Stimulated activated CD8-positive, alpha-beta memory T cell treated with anti-CD3 and anti-CD28 coated beads, Interleukin-12 subunit alpha, Interleukin-12 subunit beta, amount 100 ng/mL, for 1 hour (primary cell): Measurements from ENCODE around the gene CLASRP.

ENCODE experiments used
- DNase-seq: peaks from one replicate; pipeline ENCODE4 v3.0.0-alpha.2; 2020; ENCODE audit warnings: low read depth

The CLASRP gene

DNA sequence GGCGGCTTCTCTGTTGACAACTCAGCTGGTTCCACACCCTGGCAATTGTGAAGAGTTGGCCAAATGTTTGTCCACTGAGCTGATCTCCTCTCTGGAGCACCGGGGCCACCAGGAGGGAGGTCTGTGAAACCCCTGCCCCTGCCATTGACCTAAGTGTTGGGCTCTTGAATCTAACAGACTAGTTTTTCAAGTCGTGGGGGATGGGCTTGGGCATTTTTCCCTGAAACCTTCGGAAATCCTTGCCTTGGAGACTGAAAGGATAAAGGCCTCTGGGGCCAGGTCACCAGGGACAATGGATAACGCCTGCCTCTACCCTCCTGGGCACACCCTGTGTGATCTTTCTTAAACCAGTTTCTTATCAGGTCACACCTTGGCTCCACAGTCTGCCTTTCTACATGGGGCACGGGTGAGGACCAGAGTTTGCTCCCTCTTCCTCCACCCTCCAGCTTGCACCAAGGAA, 41.1 kb downstream of the CLASRP start:
- no peak for DNase-seq

DNA sequence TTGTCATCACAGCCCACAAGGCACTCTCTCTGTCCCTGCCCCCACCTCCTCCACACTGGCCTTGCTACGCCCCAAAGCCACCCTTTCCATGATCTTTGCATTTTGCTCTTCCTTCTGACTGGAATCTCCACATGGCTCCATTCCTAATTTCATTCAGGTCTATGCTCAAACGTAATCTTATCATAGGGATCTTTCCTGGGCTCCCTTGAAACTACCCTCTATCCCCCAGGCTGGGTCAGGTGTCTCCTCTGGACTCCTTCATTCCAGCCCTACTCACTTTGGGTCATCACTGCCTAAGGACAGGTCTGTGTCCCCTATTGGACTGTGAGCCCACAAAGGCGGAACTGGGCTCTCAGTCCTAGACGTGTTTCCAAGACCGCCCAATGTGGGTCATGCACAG, 43.3 kb downstream of the CLASRP start:
- no peak for DNase-seq

DNA sequence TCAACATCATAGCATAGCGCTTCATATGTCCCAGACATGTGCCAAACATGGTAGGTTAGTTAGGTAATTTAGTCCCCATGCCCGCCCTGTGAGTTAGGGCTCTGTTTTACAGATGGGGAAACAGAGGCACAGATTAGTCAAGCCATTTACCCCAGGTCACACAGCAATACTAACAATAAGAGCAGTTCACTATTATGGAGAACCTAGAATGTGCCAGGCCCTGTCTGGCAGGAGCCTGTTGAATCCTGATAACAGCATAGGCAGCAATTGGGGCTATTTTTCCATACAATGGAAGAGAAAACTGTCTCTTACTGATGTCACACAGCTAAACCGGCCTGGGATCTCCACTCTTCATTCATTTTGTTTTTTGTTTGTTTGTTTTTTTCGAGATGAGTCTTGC, 47.6 kb downstream of the CLASRP start:
- DNase-seq, result no peak

DNA sequence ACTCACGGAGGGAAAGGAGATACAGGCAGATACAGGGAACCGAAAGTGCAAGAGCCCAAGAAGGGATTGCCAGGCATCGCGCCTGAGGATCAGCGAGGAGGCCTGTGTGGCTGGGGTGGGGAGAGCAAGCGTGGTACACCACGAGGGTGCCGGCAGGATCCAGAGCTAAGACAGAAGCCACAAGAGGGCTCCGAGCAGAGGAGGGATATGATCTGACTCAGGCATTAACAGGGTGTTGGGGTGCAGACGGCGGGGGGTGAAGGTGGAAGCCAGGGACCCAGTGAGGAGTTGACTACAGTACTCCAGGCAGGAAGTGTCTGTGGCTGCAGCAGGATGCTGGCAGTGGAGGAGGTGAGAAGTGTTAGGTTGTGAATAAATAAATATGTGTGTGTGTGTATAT, 48.7 kb downstream of the CLASRP start:
- DNase-seq, result no peak

DNA sequence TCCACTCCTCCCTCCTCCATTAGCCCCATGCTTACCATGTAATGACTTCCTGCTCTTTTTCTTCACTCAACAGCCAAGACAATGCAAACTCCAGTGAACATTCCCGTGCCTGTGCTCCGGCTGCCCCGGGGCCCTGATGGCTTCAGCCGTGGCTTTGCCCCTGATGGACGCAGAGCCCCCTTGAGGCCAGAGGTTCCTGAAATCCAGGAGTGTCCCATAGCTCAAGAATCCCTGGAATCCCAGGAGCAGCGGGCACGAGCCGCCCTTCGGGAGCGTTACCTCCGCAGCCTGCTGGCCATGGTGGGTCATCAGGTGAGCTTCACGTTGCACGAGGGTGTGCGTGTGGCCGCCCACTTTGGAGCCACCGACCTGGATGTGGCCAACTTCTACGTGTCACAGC, 51.2 kb downstream of the CLASRP start:
- DNase-seq, result no peak

DNA sequence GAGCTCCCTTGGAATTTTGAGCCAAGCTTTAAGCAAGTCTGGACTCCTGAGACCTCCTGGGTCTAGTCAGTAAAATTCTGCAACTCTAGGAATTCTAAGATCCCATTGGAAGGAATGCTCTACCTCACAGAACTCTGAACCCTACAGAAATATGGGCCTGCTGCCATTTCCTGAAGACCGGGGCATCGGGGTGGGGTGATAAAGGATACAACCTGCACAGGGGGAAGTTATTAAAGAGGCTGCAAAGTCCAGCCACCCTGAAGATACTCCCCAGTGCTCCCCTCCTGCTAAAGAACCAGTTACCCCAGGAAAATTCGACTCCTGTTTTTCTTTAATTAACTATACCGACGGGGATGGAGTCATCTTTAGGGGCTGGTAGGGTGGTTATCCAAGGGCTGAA, 51.8 kb downstream of the CLASRP start:
- no peak for DNase-seq

DNA sequence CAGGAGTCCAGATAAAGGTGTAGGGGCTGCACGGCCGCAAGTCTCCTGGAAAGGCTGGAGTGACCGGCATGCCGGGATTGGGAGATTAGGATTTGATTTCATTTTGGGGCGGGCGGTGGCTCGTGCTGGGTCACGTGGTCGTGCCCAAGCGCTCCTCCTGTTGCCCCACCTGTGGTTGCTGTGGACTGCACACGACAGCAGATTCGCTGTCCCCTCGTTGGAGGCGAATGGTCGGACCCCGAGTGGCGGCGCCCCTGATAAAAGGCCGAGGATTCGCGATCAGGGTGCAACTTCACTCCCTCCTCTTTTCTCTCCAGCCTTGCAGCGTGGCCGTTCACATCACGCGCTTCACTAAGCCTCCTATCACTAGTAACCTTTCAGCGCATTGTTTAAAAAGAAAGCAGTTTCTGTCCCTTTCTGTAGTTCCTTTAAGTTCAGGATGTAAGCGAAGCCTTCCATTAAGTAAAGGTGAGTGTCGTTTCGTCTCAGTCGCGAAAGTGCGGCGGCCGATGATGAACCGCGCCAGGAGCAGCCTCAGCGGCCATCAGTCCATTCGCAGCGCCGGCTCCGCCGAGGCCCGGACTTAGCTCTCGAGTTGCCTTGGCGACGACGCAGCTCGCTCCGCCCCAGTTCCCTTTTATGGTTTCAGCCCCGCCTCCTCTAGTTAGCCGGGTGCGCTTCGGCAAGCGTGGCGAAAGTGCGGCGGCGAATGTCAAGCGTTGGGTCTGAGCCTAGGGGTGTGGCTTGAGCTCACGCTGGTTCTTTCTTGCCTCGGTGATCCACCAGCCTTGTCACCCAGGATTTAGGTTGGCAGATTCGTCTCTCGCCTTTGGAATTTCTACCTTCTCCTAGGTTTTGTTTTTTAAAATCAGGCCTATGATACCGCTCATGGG, 52.4 kb downstream of the CLASRP start:
- DNase-seq, result peak; percentile 95

DNA sequence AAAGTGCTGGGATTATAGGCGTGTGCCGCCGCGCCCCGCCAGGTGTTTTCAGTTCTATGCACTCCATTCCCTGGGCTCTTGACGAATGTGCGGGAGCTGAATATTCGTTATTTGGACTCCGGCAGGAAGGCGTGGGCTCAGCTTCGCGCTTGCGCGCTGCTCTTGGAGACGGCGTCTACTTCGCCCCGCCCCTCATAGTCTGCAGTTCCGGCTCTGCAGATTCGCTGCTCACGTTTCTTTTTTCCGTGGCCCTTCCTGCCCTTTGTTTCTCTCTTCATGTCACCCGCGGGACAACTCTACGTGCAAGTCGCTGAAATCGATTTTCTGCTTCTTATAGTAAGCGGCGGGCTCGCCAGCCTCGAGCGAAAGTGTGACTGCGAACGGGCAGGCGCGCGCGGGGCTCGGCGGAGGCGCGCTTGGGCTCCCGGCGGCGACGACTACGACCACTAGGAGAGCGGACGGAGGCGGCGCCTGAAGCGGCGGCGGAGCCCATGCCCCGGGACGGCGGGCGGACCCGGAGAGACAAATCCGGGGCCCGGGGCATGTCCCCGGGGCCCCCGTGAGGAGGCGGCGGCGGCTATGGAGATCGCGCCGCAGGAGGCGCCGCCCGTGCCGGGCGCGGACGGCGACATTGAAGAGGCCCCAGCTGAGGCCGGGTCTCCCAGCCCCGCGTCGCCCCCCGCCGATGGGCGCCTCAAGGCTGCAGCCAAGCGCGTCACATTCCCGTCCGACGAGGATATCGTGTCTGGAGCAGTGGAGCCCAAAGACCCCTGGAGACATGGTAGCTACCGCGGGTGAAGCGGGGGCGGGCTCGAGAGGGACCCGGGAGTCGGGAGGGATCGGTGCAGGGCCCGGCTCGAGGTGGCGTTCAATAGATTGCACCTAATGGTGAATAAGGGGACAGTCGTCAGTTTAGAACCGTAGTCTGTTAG, 54.2 kb downstream of the CLASRP start, which contains the start of gene PPP1R37:
PPP1R37 (plus strand) TSS at position 433 of the 932 bp plus-strand sequence; CDS start at position 580, 147 bp downstream.
- peak; percentile 88 for DNase-seq

DNA sequence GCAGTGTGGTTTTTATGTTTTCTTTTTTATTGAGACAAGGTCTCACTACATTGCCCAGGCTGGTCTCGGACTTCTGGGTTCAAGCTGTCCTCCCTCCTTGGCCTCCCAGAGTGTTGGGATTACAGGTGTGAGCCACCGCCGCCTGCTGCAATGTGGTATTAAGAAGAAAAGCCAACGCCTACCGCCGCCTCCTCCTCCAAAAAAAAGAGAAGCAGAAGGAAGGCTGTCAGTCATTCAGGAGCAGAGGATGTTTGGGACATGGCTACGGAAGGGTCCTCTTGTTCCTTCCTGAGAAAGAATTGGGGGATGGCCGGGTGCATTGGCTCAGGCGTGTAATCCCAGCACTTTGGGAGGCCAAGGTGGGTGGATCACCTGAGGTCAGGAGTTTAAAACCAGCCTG, 55.3 kb downstream of the CLASRP start:
- DNase-seq, result no peak

DNA sequence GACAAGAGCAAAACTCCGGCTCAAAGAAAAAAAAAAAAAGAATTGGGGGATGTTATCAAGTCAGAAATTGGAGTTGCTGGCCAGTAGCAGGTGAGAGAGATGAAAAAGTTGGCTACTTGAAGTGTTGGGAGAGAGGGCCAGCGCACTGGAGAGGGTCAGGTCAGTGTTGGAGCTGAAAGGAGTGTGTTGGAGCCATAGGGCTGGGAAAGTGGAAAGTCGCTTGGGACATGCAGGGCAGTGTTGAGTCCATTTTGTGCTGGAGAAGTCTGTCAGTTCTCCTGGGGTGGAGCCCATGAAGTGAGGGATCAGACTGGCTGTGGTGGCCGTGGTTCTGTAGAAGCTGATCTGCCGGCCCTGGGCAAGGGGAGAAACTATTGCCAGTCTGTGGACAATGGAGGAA, 55.9 kb downstream of the CLASRP start:
- DNase-seq, result no peak

DNA sequence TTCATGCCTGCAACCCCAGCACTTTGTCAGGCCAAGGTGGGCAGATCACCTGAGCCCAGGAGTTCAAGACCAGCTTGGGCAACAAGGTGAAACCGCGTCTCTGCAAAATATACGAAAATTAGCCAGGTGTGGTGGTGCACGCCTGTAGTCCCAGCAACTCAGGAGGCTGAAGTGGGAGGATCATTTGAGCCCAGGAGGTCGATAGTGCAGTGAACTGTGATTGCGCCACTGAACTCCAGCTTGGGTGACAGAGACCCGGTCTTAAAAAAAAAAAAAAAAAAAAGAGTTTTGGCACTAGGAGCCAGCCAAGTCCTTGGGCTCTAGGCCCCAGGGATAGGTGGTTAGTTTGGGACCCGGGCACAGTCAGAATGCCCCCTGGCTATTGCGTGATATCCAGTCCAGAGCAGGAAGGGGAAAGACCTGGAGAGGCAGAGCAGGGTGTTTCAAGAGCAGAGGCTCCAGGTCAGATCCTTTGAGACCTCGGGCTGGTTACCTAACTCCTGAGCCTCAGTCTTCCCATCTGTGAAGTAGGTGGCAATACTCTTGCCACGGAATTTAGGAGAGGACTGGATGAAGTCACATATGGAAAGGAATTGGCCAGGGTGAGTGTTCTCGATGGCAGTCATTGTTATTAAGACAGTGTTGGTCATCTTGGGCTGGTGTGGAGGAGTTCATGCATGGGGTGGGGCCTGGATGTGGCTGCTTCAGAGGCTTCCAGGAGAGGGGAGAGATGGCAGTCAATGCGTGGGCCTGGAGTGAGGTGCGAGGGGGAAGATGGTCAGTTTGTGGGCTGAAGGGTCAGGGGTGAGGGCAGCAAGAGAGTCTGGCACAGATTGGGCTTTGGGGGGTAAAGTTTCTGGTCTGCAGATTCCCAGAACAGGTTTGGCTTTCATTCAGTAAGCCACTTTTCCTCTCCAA, 56.9 kb downstream of the CLASRP start:
- DNase-seq, result no peak

DNA sequence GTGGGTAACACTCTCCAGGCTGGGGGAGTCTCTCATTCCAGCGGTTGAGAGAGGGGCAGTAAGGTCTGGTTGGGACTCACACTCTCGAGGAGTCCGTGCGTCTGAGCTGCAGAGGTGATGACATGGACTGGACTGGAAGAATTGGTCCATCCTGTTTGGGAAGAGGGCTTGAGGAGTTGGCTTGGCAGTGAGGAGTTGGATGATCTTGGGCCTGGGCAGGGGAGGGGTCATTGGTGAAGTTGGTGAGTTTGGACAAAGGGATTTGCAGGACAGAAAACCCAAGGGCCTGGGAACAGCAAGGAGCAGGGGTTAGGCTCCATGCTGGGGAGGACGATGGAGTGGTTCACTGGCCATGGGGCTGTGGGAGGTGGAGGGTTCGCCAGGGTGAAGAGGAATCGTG, 57.9 kb downstream of the CLASRP start:
- no peak for DNase-seq

DNA sequence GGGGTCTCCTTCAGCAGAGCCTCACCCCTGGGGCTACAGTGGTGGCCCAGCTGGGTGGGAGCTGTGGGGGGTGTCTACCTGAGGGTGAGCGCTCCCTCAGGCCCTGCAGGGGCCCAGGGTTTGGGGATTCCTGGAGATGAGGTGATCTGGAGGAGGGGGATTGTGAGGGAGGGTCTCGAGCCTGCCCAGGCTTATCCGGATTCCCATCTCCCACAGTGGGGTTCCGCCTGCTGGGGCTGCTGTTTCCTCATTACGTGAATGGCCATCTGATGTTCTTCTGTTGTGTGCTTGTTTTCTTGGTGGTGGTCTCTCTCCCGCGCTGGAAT, 58.6 kb downstream of the CLASRP start:
- DNase-seq, result no peak

DNA sequence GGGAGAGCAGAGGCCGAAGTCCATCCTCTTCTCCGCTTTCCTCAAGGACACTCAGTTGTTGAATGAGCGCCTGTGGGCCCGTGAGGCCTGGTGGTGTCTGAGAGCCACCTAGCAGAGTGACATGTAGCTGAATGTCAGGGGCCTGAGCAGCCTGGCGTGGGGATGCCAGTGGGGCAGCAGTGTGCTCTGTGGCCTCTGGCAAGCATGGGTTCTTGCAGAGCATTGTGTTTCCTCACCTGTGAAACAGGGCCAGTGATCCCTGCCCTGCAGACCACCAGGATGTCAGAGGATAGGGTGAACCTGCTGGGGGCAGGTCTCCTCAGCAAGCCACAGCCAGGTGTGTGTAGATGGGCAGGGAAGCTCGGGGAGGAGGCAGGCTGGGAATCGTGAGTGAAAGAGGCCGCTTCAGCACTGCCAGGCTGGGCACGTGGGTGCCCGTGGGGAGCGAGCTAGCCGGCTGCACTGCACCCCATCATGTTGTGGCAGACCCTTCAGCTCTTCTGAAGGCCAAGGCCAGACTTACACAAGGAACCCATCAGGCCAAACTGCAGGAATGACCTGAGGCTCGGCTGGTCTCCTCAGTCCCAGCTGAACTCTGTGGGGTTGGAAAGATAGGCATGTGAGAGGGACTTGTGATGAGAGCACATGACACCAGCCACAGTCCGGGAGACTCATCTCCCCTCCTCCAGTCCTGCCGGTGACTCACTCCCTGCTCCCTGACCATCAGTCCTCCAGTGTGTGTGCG, 59.1 kb downstream of the CLASRP start:
- DNase-seq, result no peak

DNA sequence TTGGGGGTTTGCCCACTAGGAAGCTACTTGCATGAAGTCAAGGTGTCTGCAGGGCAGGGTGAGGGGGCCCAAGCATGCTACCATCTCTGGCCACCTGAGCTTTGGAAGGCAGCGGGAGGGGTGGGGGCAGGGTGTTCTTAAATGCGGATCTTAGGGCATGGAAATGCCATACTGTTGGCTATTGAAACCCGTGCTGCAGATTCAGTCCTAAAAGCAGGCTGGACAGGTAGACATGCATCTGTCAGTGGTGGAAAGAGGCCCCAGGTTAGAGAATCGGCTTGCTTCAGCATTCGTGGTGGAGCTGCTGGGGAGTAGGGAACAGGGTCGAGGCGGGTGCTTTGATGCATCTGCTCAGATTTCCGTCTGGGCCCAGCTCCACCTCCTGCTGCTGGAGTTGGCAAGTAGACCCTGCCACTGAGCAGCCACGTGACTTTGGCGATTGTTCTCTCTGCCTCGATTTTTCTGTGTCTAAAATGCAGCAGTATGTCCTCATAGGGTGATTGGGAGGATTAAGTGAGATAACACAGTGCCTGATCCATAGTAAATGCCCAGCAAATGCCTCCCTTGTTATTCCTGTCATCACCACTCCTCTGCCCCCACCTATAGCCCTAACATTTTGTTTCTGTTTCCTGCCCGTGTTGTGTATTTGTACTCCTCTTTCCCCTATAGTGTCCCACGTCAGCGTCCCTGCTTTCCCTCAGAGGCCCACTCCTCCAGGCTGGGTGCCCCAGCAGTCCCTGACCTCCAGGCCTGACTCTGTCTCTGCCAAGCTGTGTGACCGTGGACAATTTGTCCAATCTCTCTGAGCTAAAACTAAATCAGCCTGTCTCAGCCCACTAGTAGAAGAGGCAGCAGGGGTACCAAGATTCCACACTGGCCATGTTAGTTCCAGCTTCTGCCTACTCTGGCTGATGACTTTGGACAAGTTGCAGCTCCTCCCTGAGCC, 59.9 kb downstream of the CLASRP start:
- no peak for DNase-seq

DNA sequence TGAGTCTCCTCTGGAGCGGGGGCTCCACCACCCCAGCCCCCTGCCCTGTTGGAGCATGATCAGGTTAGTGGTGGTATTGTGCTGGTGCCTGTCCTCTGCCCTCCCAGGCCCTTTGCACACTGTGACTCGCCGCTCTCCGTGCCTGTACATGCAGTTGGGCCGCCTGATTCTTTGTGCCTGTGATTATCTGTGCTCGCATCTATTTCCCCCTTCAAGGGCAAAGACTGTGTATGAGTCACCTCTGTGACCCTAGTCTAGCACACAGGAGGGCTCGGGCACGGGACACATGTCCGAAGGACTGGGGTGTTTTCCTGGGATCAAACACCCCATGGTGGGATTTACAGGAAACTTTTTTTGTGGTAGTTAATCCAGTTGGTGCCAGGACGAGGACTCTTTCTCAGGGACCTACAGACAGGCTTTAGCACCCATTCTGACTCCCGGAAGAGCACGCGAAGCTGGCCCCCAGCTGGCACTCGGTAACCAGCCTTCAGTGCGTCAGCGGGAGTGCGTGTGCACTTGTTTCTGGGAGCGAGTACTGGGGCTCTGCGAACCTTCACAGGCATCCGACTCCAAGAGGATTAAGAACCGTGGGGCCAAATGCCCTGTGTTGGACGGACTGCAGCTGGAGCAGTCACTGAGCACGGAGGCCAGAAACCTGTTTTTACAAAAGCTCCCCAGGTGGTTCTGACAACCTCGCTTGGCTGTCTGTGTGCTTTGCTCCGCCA, 60.8 kb downstream of the CLASRP start:
- DNase-seq, result no peak

DNA sequence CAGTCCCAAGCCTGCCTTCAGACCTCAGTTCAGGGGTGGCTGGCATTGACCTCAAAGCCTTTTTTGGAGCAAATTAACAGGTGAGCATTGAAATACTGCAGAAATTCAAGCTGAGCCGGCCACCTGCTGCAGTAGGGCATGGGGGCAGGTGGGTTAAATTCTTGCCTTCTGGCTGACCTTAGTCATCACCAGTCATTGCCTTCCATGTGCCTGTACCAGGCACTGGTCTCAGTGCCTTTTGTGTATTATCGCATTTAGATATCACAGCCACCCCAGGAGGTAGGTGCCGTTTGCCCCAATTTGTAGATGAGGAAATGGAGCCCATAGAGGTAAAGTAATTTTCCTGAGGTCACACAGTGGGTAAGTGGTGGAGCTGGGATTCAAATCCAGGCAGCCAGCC, 61.4 kb downstream of the CLASRP start:
- no peak for DNase-seq

DNA sequence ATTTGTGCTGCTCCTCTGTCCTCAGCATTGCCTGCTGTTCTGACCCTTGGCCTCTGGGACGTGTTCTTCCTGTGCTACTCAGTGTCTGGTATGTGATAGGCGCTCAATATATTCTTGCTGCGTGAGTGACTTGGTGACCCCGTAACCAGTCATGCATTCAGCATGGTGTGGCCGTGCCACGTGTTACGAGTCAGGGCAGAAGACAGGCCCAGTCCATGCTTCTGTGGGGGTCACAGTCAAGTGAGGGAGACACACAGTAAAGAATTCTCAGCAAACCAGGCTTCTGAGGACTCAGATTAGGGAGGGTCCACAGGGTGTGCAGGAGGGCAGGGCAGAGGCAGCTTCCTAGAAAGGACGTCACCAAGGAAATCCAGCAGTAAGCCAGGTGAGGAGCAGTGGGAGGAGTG, 62.0 kb downstream of the CLASRP start:
- no peak for DNase-seq

DNA sequence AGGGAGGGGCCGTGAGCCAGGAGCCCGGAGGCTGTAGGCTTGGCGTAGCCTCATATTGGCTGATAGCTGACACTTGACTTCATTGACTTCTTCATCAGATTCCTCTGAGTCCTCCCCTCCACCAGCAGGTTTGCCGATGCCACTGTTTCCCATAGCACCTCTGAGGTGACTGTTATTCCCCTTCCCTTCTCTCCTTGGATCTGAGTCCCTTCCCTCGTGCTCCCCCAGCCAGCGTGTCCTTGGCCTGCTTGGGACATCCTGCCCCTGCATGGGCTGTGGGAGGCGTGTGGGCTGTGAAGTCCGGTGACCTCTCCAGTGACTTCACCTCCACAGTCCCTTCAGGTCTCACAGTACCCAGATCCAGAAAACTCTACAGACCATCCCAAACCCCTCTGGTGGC, 63.0 kb downstream of the CLASRP start:
- no peak for DNase-seq
